H1 (cell line): ENCODE data around the gene TRAPPC12. TPM values are rescaled to one million over a fixed set of nuclear protein-coding genes. Genes with fewer than 3 reads are reported as not detected.

ENCODE experiments used
- CTCF ChIA-PET: fragments of 300-600 bp; sonication (Branson Sonifier 250); formaldehyde crosslinking; loops from one replicate; lab custom pipeline; 2021; ENCODE audit not compliant: partially characterized antibody; lab: Charles Lee
- POLR2A ChIA-PET: fragments of 300-600 bp; sonication (Branson Sonifier 250); formaldehyde crosslinking; loops from one replicate; lab custom pipeline; 2021; ENCODE audit warnings: inconsistent platforms; ENCODE audit not compliant: partially characterized antibody; lab: Charles Lee
- DNase-seq, 2 experiments: peaks; one replicate each; pipeline versions ENCODE4 v3.0.0 to v3.0.0-alpha.2; 2010 to 2022; ENCODE audit warnings: low spot score in 2 of 2, low read depth in 1 of 2, mixed read lengths in 1 of 2
- FAIRE-seq: peaks from 2 replicates; lab custom pipeline; 2011; peaks lifted over from hg19 to GRCh38; lab: Jason Lieb, UNC
- H2AFZ ChIP-seq: 2 replicates; pipeline ENCODE4 v1.8.1; 2012; ENCODE audit warnings: low read length, inconsistent platforms
- H2AK5ac ChIP-seq: 2 replicates; pipeline ENCODE4 v1.6.1; 2013; ENCODE audit warnings: low read depth, low read length
- H2BK120ac ChIP-seq: replicated peaks from 2 replicates; pipeline ENCODE3; 2013; ENCODE audit warnings: low read depth, low read length, inconsistent platforms
- H2BK12ac ChIP-seq: 2 replicates; pipeline ENCODE4 v1.6.1; 2013; ENCODE audit warnings: low read depth, low read length
- H2BK15ac ChIP-seq: 2 replicates; pipeline ENCODE4 v1.6.1; 2013; ENCODE audit warnings: low read length
- H2BK20ac ChIP-seq: 2 replicates; pipeline ENCODE4 v1.6.1; 2013; ENCODE audit warnings: low read length
- H2BK5ac ChIP-seq: 2 replicates; pipeline ENCODE4 v1.6.1; 2013; ENCODE audit warnings: low read depth, low read length
- H3K14ac ChIP-seq: 2 replicates; pipeline ENCODE4 v1.6.1; 2013; ENCODE audit warnings: inconsistent platforms; ENCODE audit not compliant: insufficient read length
- H3K18ac ChIP-seq: 2 replicates; pipeline ENCODE4 v1.6.1; 2013; ENCODE audit warnings: low read length; ENCODE audit errors: extremely low read depth
- H3K23ac ChIP-seq: 2 replicates; pipeline ENCODE4 v1.6.1; 2013; ENCODE audit warnings: inconsistent platforms; ENCODE audit not compliant: insufficient read length
- H3K23me2 ChIP-seq: 2 replicates; pipeline ENCODE4 v1.6.1; 2013; ENCODE audit warnings: low read depth, low read length
- H3K27ac ChIP-seq: 2 replicates; pipeline ENCODE4 v1.6.1; 2011; ENCODE audit warnings: low read depth, low read length, inconsistent platforms
- H3K27me3 ChIP-seq, 4 experiments: replicated peaks in 1 of 4; 1 replicate in 1 of 4; 2 replicates in 3 of 4; pipeline versions ENCODE4 v1.6.1 to v1.8.1; 2011 to 2013; ENCODE audit warnings: low read length in 3 of 4, mild to moderate bottlenecking in 3 of 4, inconsistent platforms in 2 of 4, mixed read lengths in 2 of 4, moderate library complexity in 1 of 4; ENCODE audit not compliant: control insufficient read depth in 3 of 4, insufficient read depth in 3 of 4; ENCODE audit errors: extremely low read depth in 1 of 4
- H3K36me3 ChIP-seq, 4 experiments: 2 replicates each; pipeline versions ENCODE4 v1.6.1 to v1.8.1; 2011 to 2013; ENCODE audit warnings: mild to moderate bottlenecking in 4 of 4, low read length in 3 of 4, moderate library complexity in 2 of 4, control low read depth in 1 of 4, inconsistent platforms in 1 of 4; ENCODE audit not compliant: insufficient read depth in 4 of 4, control insufficient read depth in 2 of 4
- H3K4ac ChIP-seq: replicated peaks from 2 replicates; pipeline ENCODE3; 2013; ENCODE audit warnings: low read length, low read depth, mixed read lengths, inconsistent platforms; ENCODE audit not compliant: insufficient read length
- H3K4me1 ChIP-seq, 4 experiments: replicated peaks in 1 of 4; 1 replicate in 1 of 4; 2 replicates in 3 of 4; pipeline versions ENCODE4 v1.6.1 to v1.8.1; 2011 to 2013; ENCODE audit warnings: low read length in 3 of 4, inconsistent platforms in 2 of 4, mixed read lengths in 1 of 4; ENCODE audit not compliant: insufficient read depth in 4 of 4, control insufficient read depth in 3 of 4
- H3K4me2 ChIP-seq, 2 experiments: 2 replicates each; pipeline versions ENCODE4 v1.6.1 to v1.8.1; 2011 to 2013; ENCODE audit warnings: low read depth in 2 of 2, low read length in 2 of 2, control low read depth in 1 of 2, inconsistent platforms in 1 of 2, mild to moderate bottlenecking in 1 of 2; ENCODE audit not compliant: insufficient read depth in 1 of 2
- H3K4me3 ChIP-seq, 4 experiments: fragments of 200-600, 300-600 bp in 1 of 4; sonication (generic), shearing (Covaris generic), sonication (Bioruptor Twin) in 1 of 4; 2 replicates each; pipeline versions ENCODE4 v1.5.1 to v1.8.1; 2011 to 2016; ENCODE audit warnings: low read length in 4 of 4, low read depth in 3 of 4, control low read depth in 2 of 4, inconsistent platforms in 2 of 4, mild to moderate bottlenecking in 2 of 4, mixed read lengths in 1 of 4, moderate library complexity in 1 of 4; ENCODE audit not compliant: insufficient read depth in 2 of 4; ENCODE audit errors: extremely low read depth in 1 of 4
- H3K56ac ChIP-seq: replicated peaks from 2 replicates; pipeline ENCODE3; 2013; ENCODE audit warnings: low read depth, mild to moderate bottlenecking, mixed read lengths, low read length, inconsistent platforms; ENCODE audit not compliant: insufficient read length
- H3K79me1 ChIP-seq: 2 replicates; pipeline ENCODE4 v1.6.1; 2013; ENCODE audit warnings: low read depth, low read length, control low read depth
- H3K79me2 ChIP-seq, 2 experiments: 2 replicates each; pipeline versions ENCODE4 v1.6.1 to v1.8.1; 2012 to 2013; ENCODE audit warnings: low read length in 2 of 2, mild to moderate bottlenecking in 2 of 2, inconsistent platforms in 1 of 2; ENCODE audit not compliant: insufficient read depth in 2 of 2, control insufficient read depth in 1 of 2
- H3K9ac ChIP-seq, 4 experiments: replicated peaks in 1 of 4; 1 replicate in 1 of 4; 2 replicates in 3 of 4; pipeline versions ENCODE4 v1.6.1 to v1.8.1; 2011 to 2013; ENCODE audit warnings: low read depth in 3 of 4, low read length in 3 of 4, control low read depth in 2 of 4, mild to moderate bottlenecking in 2 of 4, moderate library complexity in 2 of 4, inconsistent platforms in 1 of 4; ENCODE audit errors: extremely low read depth in 1 of 4
- H3K9me3 ChIP-seq, 2 experiments: 2 replicates each; pipeline versions ENCODE4 v1.6.1 to v1.8.1; 2012 to 2013; ENCODE audit warnings: mild to moderate bottlenecking in 2 of 2, moderate library complexity in 2 of 2, control low read depth in 1 of 2, inconsistent platforms in 1 of 2, low read depth in 1 of 2, low read length in 1 of 2, mixed read lengths in 1 of 2; ENCODE audit not compliant: insufficient read depth in 2 of 2
- H4K20me1 ChIP-seq, 2 experiments: replicated peaks in 1 of 2; 2 replicates each; pipeline versions ENCODE3 to v1.8.1; 2011 to 2013; ENCODE audit warnings: inconsistent platforms in 2 of 2, low read length in 2 of 2, mild to moderate bottlenecking in 1 of 2; ENCODE audit not compliant: insufficient read depth in 2 of 2, control insufficient read depth in 1 of 2
- H4K5ac ChIP-seq: 2 replicates; pipeline ENCODE4 v1.6.1; 2013; ENCODE audit warnings: low read length, low read depth, mixed read lengths, inconsistent platforms; ENCODE audit not compliant: insufficient read length
- H4K8ac ChIP-seq: 2 replicates; pipeline ENCODE4 v1.8.0; 2013; ENCODE audit warnings: mild to moderate bottlenecking, moderate library complexity, low read length, inconsistent platforms; ENCODE audit not compliant: insufficient read depth; ENCODE audit errors: extremely low read depth
- H4K91ac ChIP-seq: replicated peaks from 2 replicates; pipeline ENCODE3; 2013; ENCODE audit warnings: low read length, mixed read lengths, inconsistent platforms; ENCODE audit not compliant: insufficient read length
- CBX5 ChIP-seq: fragments of 300-800, 300-1000 bp; sonication (generic); IDR thresholded peaks from 2 replicates; pipeline ENCODE4 v1.7.1; 2016; ENCODE audit warnings: antibody characterized with exemption, low read length, low read depth
- EZH2 ChIP-seq: fragments of 200-600 bp; sonication (generic); IDR thresholded peaks from 2 replicates; pipeline ENCODE4 v1.7.1; 2012; ENCODE audit warnings: low read depth, mild to moderate bottlenecking, moderate library complexity, low read length, inconsistent platforms; ENCODE audit not compliant: severe bottlenecking
- RXRA ChIP-seq: IDR thresholded peaks from 2 replicates; pipeline ENCODE4 v1.6.1; 2011; ENCODE audit warnings: low read depth, mild to moderate bottlenecking, low read length, moderate library complexity; ENCODE audit not compliant: insufficient read depth
- SRF ChIP-seq: IDR thresholded peaks from 2 replicates; pipeline ENCODE4 v1.6.1; 2011; ENCODE audit warnings: mild to moderate bottlenecking, low read depth, low read length, moderate library complexity
- TAF1 ChIP-seq: IDR thresholded peaks from 2 replicates; pipeline ENCODE4 v1.6.1; 2011; ENCODE audit warnings: mild to moderate bottlenecking, low read depth, low read length
- YY1 ChIP-seq: IDR thresholded peaks from 2 replicates; pipeline ENCODE4 v1.6.1; 2011; ENCODE audit warnings: low read depth, mild to moderate bottlenecking, low read length
- ZNF274 ChIP-seq: IDR thresholded peaks from 2 replicates; pipeline ENCODE4 v1.7.0; 2012; ENCODE audit warnings: low read length, borderline replicate concordance; ENCODE audit errors: extremely low read depth
- WGBS, 2 experiments: shearing (Covaris generic) in 1 of 2; methylation state at CpG; one replicate each; pipeline versions ENCODE4 v1.1.6 to v1.1.7; 2013 to 2015; ENCODE audit warnings: low lambda C conversion rate in 2 of 2, mixed read lengths in 2 of 2, inconsistent platforms in 1 of 2, low coverage in 1 of 2, missing lambda C conversion rate in 1 of 2; ENCODE audit not compliant: insufficient replicate concordance in 2 of 2, insufficient coverage in 1 of 2, insufficient read length in 1 of 2; ENCODE audit errors: extremely low coverage in 1 of 2, missing lambda C conversion rate in 1 of 2; 5-methylcytosine and 5-hydroxymethylcytosine counted together
- polyA plus RNA-seq, 7 experiments: library from polyadenylated mRNA; depleted of rRNA in 3 of 7; stranded (reverse) in 5 of 7; unstranded in 2 of 7; fragments of >200 nt in 5 of 7; fragments of 200-250 nt in 2 of 7; gene quantifications; 1 replicate in 5 of 7; 2 replicates in 1 of 7; 4 replicates in 1 of 7; pipeline versions ENCODE4 v1.2.1 to v1.2.3, GENCODE V29; 2011 to 2013; ENCODE audit warnings: missing spikeins in 2 of 7, mixed read lengths in 2 of 7
- total RNA-seq: library from RNA; stranded (reverse); fragmentation: NEBNext Ultra II Directional; extraction: Animal tissue kit (Norgen Biotek cat#: 25700); gene quantifications from 2 replicates; pipeline ENCODE4 v1.2.1, GENCODE V29; 2021

Gene TRAPPC12
- total and polyA plus RNA-seq, 2 of the 8 experiments (the other 6 are each of a cell fraction or from before 2014, with no cell fraction given): 35.0 to 67.3 TPM

- no peak overlapping the region for H3K9ac ChIP-seq
- no peak overlapping the region for H3K27ac ChIP-seq
- H2AFZ ChIP-seq: no peak overlapping the region
- no peak overlapping the region for H4K5ac ChIP-seq
- no peak overlapping the region for H3K18ac ChIP-seq
- peaks cover 5 to 10% (median 7%) of the 10 kb centered on the region in 4 experiments; a peak in 6 of 7 replicates for H3K4me1 ChIP-seq
- H4K8ac ChIP-seq: no peak overlapping the region
- no peak overlapping the region for H3K4me2 ChIP-seq
- H3K4ac ChIP-seq: no peak overlapping the region
- TF ChIP-seq EZH2 (no peak), YY1 (no peak), RXRA (no peak), TAF1 (no peak), ZNF274 (no peak), SRF (no peak), CBX5 (no peak)
- H2BK5ac ChIP-seq: no peak overlapping the region
- no peak overlapping the region for H3K56ac ChIP-seq
- CTCF ChIA-PET: interaction anchor here (0.8 to 12.1 kb wide), 4 partner anchors 8 to 185 kb away, joined by 3 to 152 read pairs (median 64); no protein-coding TSS in a partner anchor
- no peak overlapping the region for H2BK20ac ChIP-seq
- POLR2A ChIA-PET: interaction anchor here (0.6 to 1.7 kb wide), 2 partner anchors 8 to 65 kb away, joined by 3 read pairs; no protein-coding TSS in a partner anchor
- H3K36me3 ChIP-seq: peaks cover 0 to 7% (median 1%) of the 10 kb centered on the region in 4 experiments; a peak in 5 of 8 replicates
- H4K20me1 ChIP-seq: no peaks in the 10 kb centered on the region
- no peak overlapping the region for H3K23ac ChIP-seq
- no peak overlapping the region for H3K14ac ChIP-seq
- H2AK5ac ChIP-seq: no peak overlapping the region
- H2BK15ac ChIP-seq: no peak overlapping the region
- DNase-seq (no peak), FAIRE-seq (no peak)
- no peaks in the 10 kb centered on the region for H3K79me2 ChIP-seq
- no peaks in the 10 kb centered on the region for H3K79me1 ChIP-seq
- H3K4me3 ChIP-seq: no peak overlapping the region
- no peaks in the 10 kb centered on the region for H3K23me2 ChIP-seq
- no peak overlapping the region for H4K91ac ChIP-seq
- H3K9me3 ChIP-seq: no peaks in the 10 kb centered on the region
- no peak overlapping the region for H2BK12ac ChIP-seq
- H3K27me3 ChIP-seq: no peaks in the 10 kb centered on the region
- no peak overlapping the region for H2BK120ac ChIP-seq
- 93% methylated on average over 9 of the region's 9 CpGs; no CpG with 5 or more reads in 1 of the 2 experiments for WGBS, 2 experiments
These were observed 87.0 kb downstream of the TRAPPC12 start for GRCh38 chr2:3466482-3466863.
